ENCODE measurements around the gene ADAM22. TPM values are rescaled to one million over a fixed set of nuclear protein-coding genes. Genes with fewer than 3 reads are reported as not detected.

Gene ADAM22
- total RNA-seq, 1 donor from 2014 or later: 2.7 TPM

GRCh38 chr7:88200789-88201188 lies 266.7 kb downstream of the ADAM22 start:
- Histone ChIP-seq H3K9me3 (no peaks in the 10 kb centered on the region), H3K4me3 (no peak overlapping the region), H3K36me3 (peaks cover 47% of the 10 kb centered on the region), H3K27me3 (ENCODE audit: low read depth) (no peaks in the 10 kb centered on the region), H3K27ac (no peak overlapping the region), H3K4me1 (no peaks in the 10 kb centered on the region)
- DNase-seq (no peak), ATAC-seq (no peak)
- no peak for TF ChIP-seq CTCF (IDR thresholded peaks at IDR 0.05)
- intact Hi-C loops (cut with DNase I): no loop called here

DNA sequence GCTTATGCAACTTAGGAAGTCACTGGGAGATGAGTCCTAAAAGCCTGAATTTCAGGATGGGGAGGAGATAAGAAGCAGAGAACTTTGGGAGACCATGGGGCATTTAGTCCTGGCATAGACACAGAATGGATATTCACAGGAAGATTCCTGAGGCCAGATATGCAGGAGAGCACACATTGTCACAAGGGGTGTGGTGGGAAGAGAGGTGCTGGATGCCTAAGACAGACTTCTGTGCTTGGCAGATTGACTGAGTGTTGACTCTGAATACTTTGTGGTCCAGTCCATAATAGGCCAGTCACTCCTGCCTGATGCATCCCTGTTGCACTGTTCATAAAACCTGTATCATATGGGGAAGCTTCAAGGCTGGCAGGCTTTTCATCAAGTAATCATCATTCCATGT lies 267.3 kb downstream of the ADAM22 start:
- intact Hi-C loops (cut with DNase I): no loop called here
- peaks cover 52% of the 10 kb centered on the region for H3K36me3 ChIP-seq
- no peak for ATAC-seq

DNA sequence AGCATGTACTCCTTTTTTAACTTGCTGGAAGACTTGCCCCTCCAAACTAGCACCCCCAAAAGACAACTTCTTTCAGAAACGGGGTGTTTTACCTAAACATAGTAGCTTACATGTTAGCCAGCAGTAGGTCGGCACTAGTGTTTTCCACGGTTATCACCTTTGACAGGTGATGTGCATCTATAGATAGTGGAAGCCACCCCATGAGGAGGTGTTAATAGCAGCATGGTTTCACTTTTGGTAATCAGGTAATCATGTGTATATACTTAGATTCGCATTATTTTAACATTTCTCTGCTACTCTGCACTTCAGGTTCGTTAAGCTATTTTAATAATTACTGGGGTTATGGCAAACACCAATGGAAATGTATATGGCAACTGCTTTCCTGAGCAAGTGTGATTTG lies 268.2 kb downstream of the ADAM22 start:
- Histone ChIP-seq H3K4me3 (no peak overlapping the region), H3K27me3 (ENCODE audit: low read depth) (no peaks in the 10 kb centered on the region), H3K4me1 (no peaks in the 10 kb centered on the region), H3K36me3 (peaks cover 62% of the 10 kb centered on the region), H3K9me3 (no peaks in the 10 kb centered on the region), H3K27ac (no peak overlapping the region)
- TF ChIP-seq CTCF (IDR thresholded peaks at IDR 0.05): no peak
- intact Hi-C loops (cut with DNase I): no loop called here
- DNase-seq (no peak), ATAC-seq (no peak)

More for the DNA sequence above, 267.3 kb downstream of the ADAM22 start:
- no peak for TF ChIP-seq CTCF (IDR thresholded peaks at IDR 0.05)
- no peak for DNase-seq
- no peak overlapping the region for H3K4me3 ChIP-seq
- no peaks in the 10 kb centered on the region for H3K9me3 ChIP-seq
- H3K27ac ChIP-seq: no peak overlapping the region
- no peaks in the 10 kb centered on the region for H3K27me3 ChIP-seq (ENCODE audit: low read depth)
- H3K4me1 ChIP-seq: no peaks in the 10 kb centered on the region

DNA sequence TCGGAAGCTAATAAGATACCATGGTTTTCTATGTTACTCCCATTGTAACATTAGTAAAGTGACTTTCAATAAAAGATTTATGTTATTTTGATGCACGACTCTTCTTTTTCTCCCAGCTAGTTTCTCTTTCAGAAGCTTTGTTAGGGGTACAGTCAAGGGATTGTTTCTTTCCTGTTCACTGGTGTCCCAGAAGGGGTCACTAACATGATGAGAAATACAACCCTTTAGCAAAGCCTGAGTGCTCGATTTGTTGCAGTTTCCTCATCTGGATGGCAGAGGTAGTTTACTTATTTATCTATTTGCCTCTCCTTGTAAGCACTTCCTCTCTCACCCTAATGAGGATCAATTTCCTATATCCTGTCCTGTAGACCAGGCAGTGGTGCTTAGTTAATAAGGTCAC lies 268.7 kb downstream of the ADAM22 start:
- Histone ChIP-seq H3K27ac (no peak overlapping the region), H3K4me1 (no peaks in the 10 kb centered on the region), H3K9me3 (no peaks in the 10 kb centered on the region), H3K36me3 (peaks cover 67% of the 10 kb centered on the region), H3K4me3 (no peak overlapping the region), H3K27me3 (ENCODE audit: low read depth) (no peaks in the 10 kb centered on the region)
- DNase-seq (no peak), ATAC-seq (no peak)
- TF ChIP-seq CTCF (IDR thresholded peaks at IDR 0.05): no peak
- intact Hi-C loops (cut with DNase I): no loop called here

DNA sequence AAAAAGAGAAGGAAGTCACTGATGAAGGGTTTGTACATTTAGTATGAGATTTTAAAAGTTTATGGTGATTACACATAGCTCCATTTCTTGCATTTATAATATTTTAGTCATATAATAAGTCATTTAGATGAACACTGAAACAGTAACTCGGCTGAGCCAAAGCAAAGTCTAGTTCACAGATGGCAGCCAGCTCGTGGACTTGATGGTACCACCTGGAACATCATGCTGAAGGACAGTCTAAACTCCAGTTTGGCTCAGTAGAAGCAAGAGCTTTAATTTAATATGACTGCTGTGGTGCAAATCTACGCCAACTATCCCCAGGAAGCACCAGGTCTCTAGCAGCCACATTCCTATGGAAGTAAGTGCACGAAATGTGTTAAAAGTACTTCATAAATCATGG lies 269.4 kb downstream of the ADAM22 start:
- no peak for TF ChIP-seq CTCF (IDR thresholded peaks at IDR 0.05)
- intact Hi-C loops (cut with DNase I): no loop called here
- DNase-seq (no peak), ATAC-seq (no peak)
- no peaks in the 10 kb centered on the region for H3K9me3 ChIP-seq
- H3K4me3 ChIP-seq: no peak overlapping the region
- H3K27ac ChIP-seq: no peak overlapping the region
- no peaks in the 10 kb centered on the region for H3K4me1 ChIP-seq
- H3K27me3 ChIP-seq (ENCODE audit: low read depth): no peaks in the 10 kb centered on the region
- H3K36me3 ChIP-seq: peaks cover 73% of the 10 kb centered on the region

Measured in lower lobe of right lung (tissue), 2 donors.